Measurements from ENCODE around the gene EML3. TPM values are rescaled to one million over a fixed set of nuclear protein-coding genes. Genes with fewer than 3 reads are reported as not detected.
A peak's percentile ranks its signal among the peaks of the same experiment; 100 is the strongest.

The EML3 gene
- total and polyA plus RNA-seq, 2 of the 13 experiments (the other 11 are each of a cell fraction or from before 2014, with no cell fraction given), result 10.6 to 12.3 TPM

GRCh38 chr11:62601372-62602140, 11.0 kb downstream of the EML3 start, which contains the start of gene MTA2 (continued):
- TF ChIP-seq TFAP4 (IDR thresholded peaks at IDR 0.05; ENCODE audit: borderline replicate concordance, low read depth) (no peak), ZNF552 (CRISPR knock-in tag; IDR thresholded peaks at IDR 0.05; ENCODE audit: borderline replicate concordance) (no peak), MAFF (IDR thresholded peaks at IDR 0.05; ENCODE audit: low read depth, low read length) (no peak), XBP1 (CRISPR knock-in tag; IDR thresholded peaks at IDR 0.05) (no peak), ZBTB20 (CRISPR knock-in tag; IDR thresholded peaks at IDR 0.05; ENCODE audit: borderline replicate concordance, low read depth) (no peak), HOXD1 (CRISPR knock-in tag; IDR thresholded peaks at IDR 0.05) (no peak), NFIB (CRISPR knock-in tag; IDR thresholded peaks at IDR 0.05; ENCODE audit: borderline replicate concordance) (no peak), ISL2 (CRISPR knock-in tag; IDR thresholded peaks at IDR 0.05) (peak; percentile 31; the same call in 1 of the 2 replicates), DDIT3 (CRISPR knock-in tag; IDR thresholded peaks at IDR 0.05) (no peak), ZBTB26 (CRISPR knock-in tag; IDR thresholded peaks at IDR 0.05; ENCODE audit: borderline replicate concordance) (no peak), ZNF138 (CRISPR knock-in tag; IDR thresholded peaks at IDR 0.05; ENCODE audit: low read depth) (no peak), HES4 (CRISPR knock-in tag; IDR thresholded peaks at IDR 0.05; ENCODE audit: borderline replicate concordance) (peak; percentile 84; the same call in 1 of the 2 replicates), SNRNP70 (IDR thresholded peaks at IDR 0.05; ENCODE audit: low read depth, low read length) (no peak), RFXAP (CRISPR knock-in tag; IDR thresholded peaks at IDR 0.05; ENCODE audit: borderline replicate concordance) (no peak), ZNF670 (CRISPR knock-in tag; IDR thresholded peaks at IDR 0.05; ENCODE audit: borderline replicate concordance) (no peak), ZNF512B (CRISPR knock-in tag; IDR thresholded peaks at IDR 0.05; ENCODE audit: borderline replicate concordance) (0 out of 2 replicates have a peak, but pooled peaks have one; percentile 34), ZBTB46 (CRISPR knock-in tag; IDR thresholded peaks at IDR 0.05; ENCODE audit: borderline replicate concordance) (no peak), NR2F6 (IDR thresholded peaks at IDR 0.05) (no peak), NR2F6 (CRISPR knock-in tag; IDR thresholded peaks at IDR 0.05) (peak; percentile 10; the same call in 1 of the 2 replicates), ZNF446 (CRISPR knock-in tag; IDR thresholded peaks at IDR 0.05) (peak; percentile 89)
- TF ChIP-seq, protein P1, sequence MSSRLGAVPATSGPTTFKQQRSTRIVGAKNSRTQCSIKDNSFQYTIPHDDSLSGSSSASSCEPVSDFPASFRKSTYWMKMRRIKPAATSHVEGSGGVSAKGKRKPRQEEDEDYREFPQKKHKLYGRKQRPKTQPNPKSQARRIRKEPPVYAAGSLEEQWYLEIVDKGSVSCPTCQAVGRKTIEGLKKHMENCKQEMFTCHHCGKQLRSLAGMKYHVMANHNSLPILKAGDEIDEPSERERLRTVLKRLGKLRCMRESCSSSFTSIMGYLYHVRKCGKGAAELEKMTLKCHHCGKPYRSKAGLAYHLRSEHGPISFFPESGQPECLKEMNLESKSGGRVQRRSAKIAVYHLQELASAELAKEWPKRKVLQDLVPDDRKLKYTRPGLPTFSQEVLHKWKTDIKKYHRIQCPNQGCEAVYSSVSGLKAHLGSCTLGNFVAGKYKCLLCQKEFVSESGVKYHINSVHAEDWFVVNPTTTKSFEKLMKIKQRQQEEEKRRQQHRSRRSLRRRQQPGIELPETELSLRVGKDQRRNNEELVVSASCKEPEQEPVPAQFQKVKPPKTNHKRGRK (CRISPR knock-in tag; IDR thresholded peaks at IDR 0.05), result no peak

All from HepG2 (cell line).